ENCODE measurements around the gene ENPP1.

The ENPP1 gene

DNA sequence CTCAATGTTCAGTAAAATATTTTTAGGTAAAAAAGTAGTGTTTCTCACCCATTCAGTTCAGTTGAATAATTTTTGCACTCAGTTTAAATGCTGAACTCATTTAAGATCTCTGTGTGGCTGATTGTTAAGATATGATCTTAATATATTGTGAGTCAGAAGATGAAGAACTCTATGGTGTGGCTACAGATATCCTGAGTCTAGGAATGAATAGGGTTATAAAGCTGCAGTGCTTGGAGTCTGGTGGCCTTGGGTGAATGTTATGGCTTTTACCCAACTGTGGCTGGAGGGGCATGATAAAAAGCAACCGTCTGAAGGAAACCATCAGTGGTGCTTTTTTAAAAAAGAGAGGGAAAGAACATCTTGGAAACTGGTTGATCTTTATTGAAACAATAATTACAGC is 77.4 kb downstream of the ENPP1 start:
- no peak for DNase-seq (ENCODE audit: extremely low spot score)
- ChIA-PET POLR2A (no interaction called here), CTCF (interaction anchor here (1.3 kb wide), 1 partner anchor 11 kb away, joined by 3 read pairs; no protein-coding TSS in a partner anchor)
- TF ChIP-seq, protein P1, sequence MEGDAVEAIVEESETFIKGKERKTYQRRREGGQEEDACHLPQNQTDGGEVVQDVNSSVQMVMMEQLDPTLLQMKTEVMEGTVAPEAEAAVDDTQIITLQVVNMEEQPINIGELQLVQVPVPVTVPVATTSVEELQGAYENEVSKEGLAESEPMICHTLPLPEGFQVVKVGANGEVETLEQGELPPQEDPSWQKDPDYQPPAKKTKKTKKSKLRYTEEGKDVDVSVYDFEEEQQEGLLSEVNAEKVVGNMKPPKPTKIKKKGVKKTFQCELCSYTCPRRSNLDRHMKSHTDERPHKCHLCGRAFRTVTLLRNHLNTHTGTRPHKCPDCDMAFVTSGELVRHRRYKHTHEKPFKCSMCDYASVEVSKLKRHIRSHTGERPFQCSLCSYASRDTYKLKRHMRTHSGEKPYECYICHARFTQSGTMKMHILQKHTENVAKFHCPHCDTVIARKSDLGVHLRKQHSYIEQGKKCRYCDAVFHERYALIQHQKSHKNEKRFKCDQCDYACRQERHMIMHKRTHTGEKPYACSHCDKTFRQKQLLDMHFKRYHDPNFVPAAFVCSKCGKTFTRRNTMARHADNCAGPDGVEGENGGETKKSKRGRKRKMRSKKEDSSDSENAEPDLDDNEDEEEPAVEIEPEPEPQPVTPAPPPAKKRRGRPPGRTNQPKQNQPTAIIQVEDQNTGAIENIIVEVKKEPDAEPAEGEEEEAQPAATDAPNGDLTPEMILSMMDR (IDR thresholded peaks at IDR 0.05; ENCODE audit: control extremely low read depth, extremely low read depth, low read depth, missing control alignments), result no peak

DNA sequence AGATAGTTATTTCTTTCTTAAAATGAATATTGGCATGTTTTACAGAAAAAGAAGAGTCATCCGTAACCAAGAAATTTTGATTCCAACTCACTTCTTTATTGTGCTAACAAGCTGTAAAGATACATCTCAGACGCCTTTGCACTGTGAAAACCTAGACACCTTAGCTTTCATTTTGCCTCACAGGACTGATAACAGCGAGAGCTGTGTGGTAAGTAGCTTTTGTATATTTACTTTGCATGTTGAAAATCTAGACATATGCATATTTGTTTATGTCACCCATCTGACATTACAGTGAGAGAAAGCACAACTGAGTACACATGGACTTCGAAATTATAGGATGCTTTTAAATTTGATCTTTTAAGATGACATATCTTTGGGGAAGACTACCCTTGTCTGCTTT is 78.7 kb downstream of the ENPP1 start:
- ChIA-PET CTCF (interaction anchor here (1.3 kb wide), 1 partner anchor 12 kb away, joined by 3 read pairs; no protein-coding TSS in a partner anchor), POLR2A (no interaction called here)
- no peak for DNase-seq (ENCODE audit: extremely low spot score)
- TF ChIP-seq, protein P1 (IDR thresholded peaks at IDR 0.05; ENCODE audit: control extremely low read depth, extremely low read depth, low read depth, missing control alignments), result no peak

DNA sequence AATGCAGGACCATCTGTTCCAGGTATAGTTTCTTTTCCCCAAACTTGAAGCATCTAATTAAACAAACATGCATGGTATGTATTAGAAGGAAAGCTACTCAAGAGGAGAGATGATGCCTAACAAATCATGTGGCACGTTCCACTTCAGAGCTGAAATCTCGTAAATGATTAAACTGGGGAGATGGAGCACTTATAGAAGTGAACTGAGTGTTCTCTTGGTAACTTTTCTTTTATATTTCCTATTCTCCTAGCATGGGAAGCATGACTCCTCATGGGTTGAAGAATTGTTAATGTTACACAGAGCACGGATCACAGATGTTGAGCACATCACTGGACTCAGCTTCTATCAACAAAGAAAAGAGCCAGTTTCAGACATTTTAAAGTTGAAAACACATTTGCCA is 82.3 kb downstream of the ENPP1 start:
- CTCF ChIA-PET, result no interaction called here

DNA sequence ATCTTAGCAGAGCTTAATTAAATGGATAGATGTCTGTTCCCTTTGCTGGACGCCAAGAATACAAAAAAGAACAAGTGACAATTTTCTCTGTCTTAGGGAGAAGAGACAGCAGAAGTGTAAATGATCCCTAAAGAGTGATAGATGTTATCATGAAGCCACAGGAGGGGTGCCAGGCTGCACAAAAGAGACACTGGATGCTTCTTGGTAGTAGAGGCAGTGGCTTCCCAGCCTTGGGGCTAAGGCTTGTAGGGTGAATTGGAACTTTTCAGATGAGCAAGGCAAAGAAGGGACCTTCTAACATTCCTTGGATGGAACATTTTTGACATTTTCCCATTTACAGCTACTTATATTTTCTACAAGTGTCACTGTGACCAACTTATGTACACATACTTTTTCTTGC is 85.4 kb downstream of the ENPP1 start:
- TF ChIP-seq, protein P1 (IDR thresholded peaks at IDR 0.05; ENCODE audit: control extremely low read depth, extremely low read depth, low read depth, missing control alignments), result no peak
- DNase-seq (ENCODE audit: extremely low spot score), result no peak
- CTCF ChIA-PET, result no interaction called here
- POLR2A ChIA-PET, result no interaction called here

More for the DNA sequence above, 82.3 kb downstream of the ENPP1 start:
- POLR2A ChIA-PET, result no interaction called here
- TF ChIP-seq, protein P1 (IDR thresholded peaks at IDR 0.05; ENCODE audit: control extremely low read depth, extremely low read depth, low read depth, missing control alignments), result no peak
- no peak for DNase-seq (ENCODE audit: extremely low spot score)

DNA sequence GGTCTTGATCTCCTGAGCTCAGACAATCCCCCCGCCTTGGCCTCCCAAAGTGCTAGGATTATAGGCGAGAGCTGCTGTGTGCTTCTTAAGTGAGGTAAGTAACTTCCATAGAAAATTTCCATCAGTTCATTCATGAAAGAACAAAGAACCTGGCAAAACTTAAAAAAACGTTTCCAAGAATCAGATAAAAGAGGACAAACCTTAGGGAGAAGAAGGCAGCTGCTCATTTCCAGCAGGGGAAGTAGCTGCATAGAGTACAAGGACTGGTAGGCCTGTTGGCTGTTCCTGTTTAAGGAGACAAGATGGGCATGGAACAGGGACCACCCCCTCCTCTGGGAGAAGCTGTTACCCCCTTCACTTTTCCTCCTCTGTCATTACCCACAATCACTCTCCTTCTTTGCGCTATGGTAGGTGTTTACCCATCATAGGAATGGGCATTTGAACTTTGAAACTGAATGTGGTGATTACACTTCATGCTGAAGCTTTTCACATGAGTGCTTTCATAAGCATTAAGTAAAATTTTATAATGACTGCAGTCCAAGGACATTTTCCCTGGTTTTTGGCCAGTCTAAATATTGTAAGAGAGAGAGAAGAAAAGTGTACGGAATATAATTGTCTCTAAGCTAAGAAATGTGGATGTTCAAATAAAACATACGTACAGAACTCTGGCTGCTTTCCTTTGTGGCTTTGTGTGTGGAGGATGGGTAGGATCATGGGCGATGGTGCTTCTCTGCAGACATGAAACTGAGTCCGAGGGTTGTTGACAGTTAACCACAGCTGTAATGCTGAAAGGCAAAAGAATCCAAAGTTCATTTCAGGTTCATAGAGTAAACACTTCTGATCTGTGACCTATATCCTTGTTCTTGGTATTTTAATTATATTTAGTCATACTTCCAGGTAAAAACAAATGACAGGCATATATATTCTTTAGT is 86.9 kb downstream of the ENPP1 start:
- TF ChIP-seq, protein P1 (IDR thresholded peaks at IDR 0.05; ENCODE audit: control extremely low read depth, extremely low read depth, low read depth, missing control alignments), result no peak
- ChIA-PET CTCF (interaction anchor here (0.8 to 0.9 kb wide), 2 partner anchors 15 to 21 kb away, joined by 3 read pairs; no protein-coding TSS in a partner anchor), POLR2A (no interaction called here)
- no peak for DNase-seq (ENCODE audit: extremely low spot score)

DNA sequence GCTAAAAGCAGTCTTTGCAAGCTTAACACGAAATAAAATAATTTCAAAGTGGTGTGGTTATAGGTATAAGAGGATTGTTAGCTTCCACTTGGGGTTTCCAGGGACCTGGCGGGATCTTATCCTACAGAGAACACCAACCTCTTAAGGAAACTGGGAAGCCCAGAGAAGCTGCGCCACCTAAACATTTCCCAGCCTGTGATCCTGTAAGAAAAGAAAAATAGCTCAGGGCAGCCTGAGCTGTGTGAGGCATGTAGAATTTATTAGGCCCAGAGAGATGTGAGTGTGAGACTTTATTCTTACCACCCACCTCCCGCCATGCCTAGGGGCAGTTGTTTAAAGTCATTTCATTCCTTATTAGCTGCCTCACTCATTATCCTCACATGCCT is 89.2 kb downstream of the ENPP1 start:
- no peak for DNase-seq (ENCODE audit: extremely low spot score)
- CTCF ChIA-PET, result interaction anchor here (1.3 to 1.9 kb wide), 4 partner anchors 11 to 18 kb away, joined by 3 to 7 read pairs (median 5); no protein-coding TSS in a partner anchor
- TF ChIP-seq, protein P1 (IDR thresholded peaks at IDR 0.05; ENCODE audit: control extremely low read depth, extremely low read depth, low read depth, missing control alignments), result no peak
- POLR2A ChIA-PET, result no interaction called here

Data from GM10248 (cell line).